GM18508 (cell line): Measurements from ENCODE around the gene STAT3.
"Not testable (repeated sequence)": the region's sequence is repeated elsewhere in the genome, so short reads cannot be mapped to it uniquely, and the experiment has no call there.

Experiments used
- ATAC-seq: cut with Tn5 transposase; IDR thresholded peaks from one replicate; pipeline ENCODE4 v1.9.1; 2021; ENCODE audit warnings: moderate number of reproducible peaks; ENCODE audit not compliant: insufficient read depth, unreplicated experiment

The STAT3 gene

GRCh38 chr17:42388381-42389134 is at the start of gene STAT3:
TSS of gene STAT3 (minus strand) at chr17:42388442. CDS start at chr17:42348516, 39,926 bp downstream.
- ATAC-seq, result peak; percentile 78

DNA sequence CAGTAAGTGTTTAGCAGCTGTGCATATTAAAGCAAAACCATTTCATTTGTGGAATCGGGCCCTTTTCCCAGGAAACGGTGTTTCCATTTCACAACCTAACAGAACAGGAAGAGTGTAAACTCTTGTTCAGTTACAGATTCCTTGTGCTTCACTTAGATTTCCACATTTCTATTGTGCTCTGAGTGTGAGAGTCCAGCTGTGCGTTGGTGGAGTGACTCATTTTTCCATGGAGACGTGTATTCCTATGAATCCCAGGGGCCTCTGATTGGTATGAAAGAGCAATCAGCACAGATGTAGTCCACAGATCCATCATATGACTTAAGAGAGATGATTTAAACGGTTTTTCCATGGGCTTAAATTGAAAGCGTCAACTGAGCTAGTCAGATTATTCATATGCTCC is 48.1 kb upstream of the STAT3 start:
- no peak for ATAC-seq

GRCh38 chr17:42431758-42432161 is 43.5 kb upstream of the STAT3 start:
- no peak for ATAC-seq

GRCh38 chr17:42429726-42430447 is 41.6 kb upstream of the STAT3 start:
- no peak for ATAC-seq

DNA sequence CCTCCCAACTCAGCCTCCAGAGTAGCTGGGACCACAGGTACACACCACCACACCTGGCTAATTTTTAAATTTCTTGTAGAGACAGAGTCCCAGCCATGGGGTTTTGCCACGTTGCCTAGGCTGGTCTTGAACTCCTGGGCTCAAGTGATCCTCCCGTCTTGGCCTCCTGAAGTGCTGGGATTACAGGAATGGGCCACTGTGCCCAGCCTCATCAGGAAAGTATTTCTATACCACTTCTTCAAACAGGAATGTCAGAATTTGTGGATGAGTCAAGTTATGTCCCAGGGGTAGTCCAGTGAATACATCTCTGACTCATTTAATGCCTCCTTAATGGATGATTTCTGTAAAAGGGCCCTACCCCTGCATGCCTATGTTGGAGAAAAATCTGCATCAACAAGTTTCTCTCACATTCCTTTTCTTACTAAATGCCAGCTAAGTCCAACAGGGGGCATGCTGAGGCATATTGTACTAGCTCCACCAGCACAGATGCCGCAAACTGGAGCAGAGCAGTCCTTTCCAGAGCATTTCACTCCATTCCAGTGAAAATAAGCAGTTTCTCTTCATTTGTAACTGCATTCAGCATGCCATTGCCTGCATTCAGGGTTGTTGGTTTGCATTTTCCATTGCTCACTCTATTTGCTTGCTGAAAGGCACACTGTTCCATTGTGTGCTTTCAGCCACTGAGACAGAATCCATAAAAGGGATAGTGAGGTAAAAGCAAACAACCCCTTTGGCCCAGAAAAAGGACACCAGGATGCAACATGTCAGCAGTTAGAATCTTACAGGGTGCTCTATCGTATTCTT is 40.1 kb upstream of the STAT3 start:
- no peak for ATAC-seq

DNA sequence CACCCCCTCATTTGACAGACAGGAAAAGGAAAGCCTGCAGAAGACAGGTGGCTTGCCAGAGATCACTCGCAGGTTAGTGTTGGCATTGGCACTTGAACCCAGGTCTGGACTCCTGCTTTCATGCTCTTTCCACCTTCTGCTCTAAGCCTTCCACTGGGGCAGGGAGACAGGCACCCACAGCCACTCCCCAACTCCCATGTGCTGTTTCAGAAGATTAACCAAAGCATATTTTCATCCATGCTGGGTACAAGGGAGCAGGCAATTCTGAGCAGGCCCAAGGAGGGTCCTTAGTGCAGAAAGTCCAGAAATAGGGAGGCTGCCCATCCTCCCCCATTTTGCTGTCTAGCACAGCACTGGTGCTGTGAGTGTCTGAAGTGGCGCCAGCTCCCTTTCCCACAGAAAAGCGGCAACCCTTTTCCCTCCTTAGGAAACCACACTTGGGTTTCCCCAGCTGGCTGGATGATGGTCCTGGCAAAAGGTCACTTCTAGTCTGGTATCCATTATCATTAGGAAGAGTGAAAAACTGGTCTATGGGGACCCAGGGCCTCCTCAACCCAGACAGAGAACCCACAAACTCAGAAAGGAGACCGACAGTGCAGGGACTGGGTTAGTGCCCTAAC is 36.9 kb upstream of the STAT3 start:
- no peak for ATAC-seq

- no peak for ATAC-seq
Measured at GRCh38 chr17:42423766-42424165, 35.5 kb upstream of the STAT3 start.

GRCh38 chr17:42422958-42423712 is 34.9 kb upstream of the STAT3 start, which contains the start of gene CAVIN1:
TSS of gene CAVIN1 (minus strand) at chr17:42423256. CDS start at chr17:42423097, 159 bp downstream.
- no peak for ATAC-seq

DNA sequence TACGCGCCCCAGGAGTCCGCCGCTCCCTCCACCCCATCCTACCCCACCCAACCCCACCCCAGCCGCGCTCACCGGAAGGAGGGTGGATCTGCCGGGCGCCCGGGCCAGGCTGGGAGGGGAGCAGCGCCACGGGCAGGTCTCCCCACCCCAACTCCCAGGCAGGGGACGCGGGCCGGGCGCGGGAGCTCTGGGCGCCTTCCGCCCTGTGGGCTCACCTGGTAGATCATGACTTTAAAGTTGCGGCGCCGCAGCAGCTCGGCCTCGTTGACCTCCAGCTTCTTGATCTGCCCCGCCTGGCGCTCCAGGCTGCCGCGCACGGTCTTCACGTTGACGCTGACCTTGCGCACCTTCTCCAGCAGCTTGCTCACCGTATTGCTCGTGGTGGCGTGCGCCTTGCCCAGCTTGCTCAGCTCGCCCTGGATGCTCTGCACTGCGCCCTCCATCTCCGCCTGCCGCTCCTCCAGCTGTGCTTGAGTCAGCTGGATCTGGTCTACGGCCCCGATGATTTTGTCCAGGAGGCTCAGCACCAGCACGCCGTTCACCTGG is 34.2 kb upstream of the STAT3 start:
- ATAC-seq, result no peak

DNA sequence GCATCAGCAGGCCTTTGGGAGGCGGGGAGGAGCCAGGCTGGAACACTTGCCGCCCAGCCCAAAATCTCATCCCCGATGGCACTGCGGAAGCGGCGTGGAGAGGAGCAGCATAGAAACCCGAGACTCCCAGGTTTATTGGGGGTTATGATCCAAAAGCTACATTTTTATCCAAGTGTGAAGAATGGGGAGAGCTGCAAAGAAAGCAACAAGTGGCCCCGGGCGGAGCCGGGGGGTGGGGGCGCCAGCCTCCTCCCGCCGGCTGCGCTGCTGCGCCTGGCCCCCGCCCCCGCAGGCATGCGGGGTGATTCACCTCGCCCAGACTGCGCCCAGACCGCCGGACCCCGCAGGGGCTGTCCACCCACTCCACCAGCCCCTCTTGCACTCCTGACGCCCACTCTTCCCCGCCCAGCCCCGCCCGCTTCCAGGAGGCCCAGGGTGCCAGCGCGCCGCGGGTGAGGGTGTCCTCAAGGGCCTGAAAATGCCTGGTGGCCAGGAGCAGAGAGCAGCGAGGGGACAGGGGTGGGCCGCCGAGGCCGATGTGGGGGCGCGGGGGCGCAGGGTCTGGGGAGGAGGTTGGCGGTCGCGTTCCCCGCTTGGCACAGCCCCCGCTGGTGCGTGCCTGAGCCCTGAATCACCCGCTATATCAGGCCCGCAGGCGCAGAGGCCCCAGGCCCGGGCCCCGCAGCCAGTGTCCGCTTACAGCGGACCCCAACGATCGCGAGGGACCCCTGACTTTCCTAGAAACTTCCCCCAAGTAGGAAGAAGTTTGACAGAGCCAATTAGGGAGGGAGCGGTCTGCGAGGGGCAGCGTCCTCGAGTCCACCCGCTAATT is 33.5 kb upstream of the STAT3 start:
- no peak for ATAC-seq

- ATAC-seq, result no peak
Measured at GRCh38 chr17:42421136-42421506, 32.9 kb upstream of the STAT3 start.

- not testable (repeated sequence) for ATAC-seq
Measured at GRCh38 chr17:42417981-42418380, 29.7 kb upstream of the STAT3 start.

DNA sequence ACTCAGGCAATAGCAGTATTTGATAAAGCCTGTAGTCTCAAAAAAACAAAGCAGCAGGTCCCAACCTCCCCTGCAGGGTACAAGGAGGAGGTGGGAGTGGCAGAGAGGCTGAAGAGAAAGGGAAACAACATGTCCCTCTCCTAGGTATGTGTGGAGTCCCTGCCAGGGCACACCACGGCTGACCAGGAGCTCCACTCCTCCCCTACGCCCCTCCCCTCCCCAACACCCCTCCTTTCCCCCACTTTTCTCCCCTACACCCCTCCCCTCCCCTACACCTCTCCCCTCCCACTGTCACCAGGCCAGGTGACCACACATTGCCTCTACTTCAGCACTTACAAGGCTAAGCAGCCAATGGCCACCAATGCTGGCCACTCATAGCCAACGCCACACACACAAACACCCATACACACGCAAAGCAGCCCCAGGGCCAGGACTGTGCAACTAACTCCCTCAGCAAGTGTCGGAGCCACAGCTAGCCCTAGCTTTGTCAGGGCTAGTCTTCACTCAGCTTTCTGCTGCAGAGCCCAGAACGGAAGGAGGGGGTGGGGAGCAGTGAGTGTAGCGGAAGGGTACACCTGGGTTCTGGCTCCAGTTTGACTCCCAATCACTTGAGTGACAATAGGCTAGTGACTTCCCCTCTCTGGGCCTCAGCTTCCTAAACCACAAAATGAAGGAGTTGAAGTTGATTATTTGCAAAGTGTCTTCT is 26.6 kb upstream of the STAT3 start:
- no peak for ATAC-seq

DNA sequence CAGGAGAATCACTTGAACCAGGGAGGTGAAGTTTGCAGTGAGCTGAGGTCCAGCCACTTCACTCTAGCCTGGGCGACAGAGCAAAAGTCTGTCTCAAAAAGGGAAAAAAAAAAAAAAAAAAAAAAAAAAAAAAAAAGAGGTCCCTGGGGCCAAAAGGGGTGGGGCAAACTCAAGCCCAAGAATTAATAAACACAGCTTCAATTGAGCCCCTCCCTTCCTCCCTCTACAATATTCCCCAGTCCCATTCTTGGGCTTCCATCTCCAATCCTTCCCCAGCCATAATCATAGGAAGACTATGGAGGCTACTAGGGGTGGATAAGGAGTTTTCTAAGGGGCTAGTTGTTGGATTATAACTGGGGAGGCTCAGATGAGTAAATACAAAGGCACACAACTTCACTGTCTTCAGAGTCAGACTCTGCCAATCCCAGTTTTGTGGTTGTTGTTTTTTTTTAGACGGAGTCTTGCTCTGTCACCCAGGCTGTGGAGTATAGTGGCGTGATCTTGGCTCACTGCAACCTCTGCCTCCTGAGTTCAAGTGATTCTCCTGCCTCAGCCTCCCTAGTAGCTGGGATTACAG is 25.3 kb upstream of the STAT3 start:
- no peak for ATAC-seq

DNA sequence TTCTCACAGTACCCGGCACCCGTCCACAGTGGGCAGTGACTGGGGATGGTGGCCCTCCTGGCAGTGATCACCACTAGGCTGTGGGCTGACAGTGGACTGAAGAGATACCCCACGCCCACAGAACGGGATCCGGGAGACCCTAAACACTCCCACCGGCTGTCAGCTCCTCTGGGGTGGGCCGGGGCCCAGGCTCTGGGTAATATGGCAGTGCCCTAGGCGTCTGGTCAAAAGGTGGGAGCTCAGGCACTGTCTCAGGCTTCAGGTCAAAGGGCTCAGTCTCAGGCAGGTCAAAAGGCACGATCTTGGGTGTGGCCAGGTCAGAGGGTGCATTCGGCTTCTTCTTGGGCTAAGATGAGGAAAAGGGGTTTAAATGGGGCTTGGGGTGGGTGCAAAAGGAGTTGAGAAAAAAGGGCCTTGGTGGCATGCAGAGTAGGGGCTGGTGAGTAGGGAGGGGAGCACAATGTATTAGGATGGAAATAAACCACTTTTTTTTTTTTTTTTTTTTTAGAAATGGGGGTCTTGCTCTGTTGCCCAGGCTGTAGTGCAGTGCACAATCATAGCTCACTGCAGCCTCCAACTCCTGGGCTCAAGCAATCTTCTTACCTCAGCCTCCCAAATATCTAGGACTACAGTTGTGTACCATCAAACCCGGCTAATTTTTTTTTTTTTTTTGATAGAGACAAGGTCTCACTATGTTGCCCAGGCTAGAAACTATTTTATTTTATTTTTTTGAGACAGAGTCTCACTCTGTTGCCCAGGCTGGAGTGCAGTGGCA is 23.9 kb upstream of the STAT3 start:
- ATAC-seq, result no peak

DNA sequence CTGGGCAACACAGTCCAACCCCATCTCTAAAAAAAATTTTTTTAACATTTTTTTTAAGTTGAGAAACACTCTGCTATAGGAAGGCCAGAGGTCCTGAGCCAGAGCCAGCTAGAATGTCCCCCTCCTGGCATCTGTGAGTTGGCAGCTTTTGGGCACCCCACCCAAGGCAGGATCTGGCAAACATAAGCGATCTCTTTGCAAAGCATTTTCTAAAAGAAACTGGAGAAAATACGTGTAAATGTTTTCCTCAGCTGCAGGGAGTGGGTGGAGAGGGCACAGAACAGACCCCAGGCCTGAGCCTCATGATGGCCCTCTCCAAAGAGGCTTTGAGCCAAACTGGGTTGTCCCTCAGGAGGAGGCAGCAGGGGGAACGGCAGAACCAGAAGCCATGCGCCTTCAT is 23.1 kb upstream of the STAT3 start:
- no peak for ATAC-seq

DNA sequence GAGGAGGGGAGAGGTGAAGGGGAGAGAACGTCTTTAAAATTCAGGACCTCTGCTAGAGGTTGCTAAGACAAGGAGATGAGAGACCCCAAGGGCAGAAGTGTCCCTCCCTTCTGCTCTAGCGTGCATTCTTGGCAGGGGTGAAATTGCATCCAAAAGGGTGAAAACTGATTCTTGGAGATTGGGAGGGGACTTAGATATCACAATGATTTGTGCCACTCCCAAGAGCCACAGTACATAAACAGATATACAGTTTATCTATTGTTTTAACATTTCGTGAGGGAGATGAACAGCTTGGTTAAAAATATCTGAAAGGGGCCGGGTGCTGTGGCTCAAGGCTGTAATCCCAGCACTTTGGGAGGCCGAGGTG is 22.1 kb upstream of the STAT3 start:
- ATAC-seq, result no peak
